Right ventricle myocardium superior (tissue), 1 donor: ENCODE results near the gene MICAL3. TPM values are rescaled to one million over a fixed set of nuclear protein-coding genes. Genes with fewer than 3 reads are reported as not detected.
A peak's percentile ranks its signal among the peaks of the same experiment; 100 is the strongest.

Experiments
- ATAC-seq: fragments of 200-7000 bp; cut with Tn5 transposase; one replicate; pipeline ENCODE4 v1.9.1; 2020; ENCODE audit warnings: mild to moderate bottlenecking; ENCODE audit not compliant: poor library complexity
- DNase-seq: peaks from one replicate; pipeline ENCODE4 v3.0.0-alpha.2; 2020
- intact Hi-C: fragments of 100-400 bp; cut with DNase I; formaldehyde crosslinking; loops from one replicate; pipeline ENCODE4 v1.11.2; 2022
- total RNA-seq: library from RNA; stranded (reverse); fragmentation: NEBNext Ultra II Directional; extraction: Animal tissue kit (Norgen Biotek cat#: 25700); gene quantifications from one replicate; pipeline ENCODE4 v1.2.1, GENCODE V29; 2021
- donor health status: DM: no; HTN: yes; CAD: no; lungs with severe emphysema.

The MICAL3 gene
- total RNA-seq, 1 donor from 2014 or later: 78.9 TPM

- intact Hi-C loops: no loop called here
- ATAC-seq (no peak), DNase-seq (no peak)
Observed at GRCh38 chr22:17928391-17928790, 96.0 kb downstream of the MICAL3 start.

DNA sequence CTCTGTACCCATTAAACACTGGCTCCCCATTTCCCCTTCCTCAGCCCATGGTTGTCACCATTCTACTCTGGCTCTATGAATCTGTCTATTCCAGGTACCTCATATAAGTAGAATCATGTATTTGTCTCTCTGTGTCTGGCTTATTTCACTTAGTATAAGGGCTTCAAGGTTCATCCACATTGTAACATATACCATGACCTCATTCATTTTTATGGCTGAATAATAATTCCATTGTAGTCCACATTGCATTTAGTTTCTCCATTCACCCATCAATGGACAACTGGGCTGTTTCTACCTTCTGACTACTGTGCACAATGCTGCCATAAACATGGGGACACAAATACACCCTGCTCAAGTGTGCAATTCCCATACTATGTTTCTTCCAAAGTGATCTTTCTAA, 97.3 kb downstream of the MICAL3 start:
- DNase-seq (no peak), ATAC-seq (no peak)
- intact Hi-C loops: no loop called here

- intact Hi-C loops: no loop called here
- DNase-seq (no peak), ATAC-seq (no peak)
Observed at GRCh38 chr22:17926516-17926915, 97.8 kb downstream of the MICAL3 start.

- intact Hi-C loops: no loop called here
- DNase-seq: no peak
- no peak for ATAC-seq
Observed at GRCh38 chr22:17925431-17925841, 98.9 kb downstream of the MICAL3 start.

DNA sequence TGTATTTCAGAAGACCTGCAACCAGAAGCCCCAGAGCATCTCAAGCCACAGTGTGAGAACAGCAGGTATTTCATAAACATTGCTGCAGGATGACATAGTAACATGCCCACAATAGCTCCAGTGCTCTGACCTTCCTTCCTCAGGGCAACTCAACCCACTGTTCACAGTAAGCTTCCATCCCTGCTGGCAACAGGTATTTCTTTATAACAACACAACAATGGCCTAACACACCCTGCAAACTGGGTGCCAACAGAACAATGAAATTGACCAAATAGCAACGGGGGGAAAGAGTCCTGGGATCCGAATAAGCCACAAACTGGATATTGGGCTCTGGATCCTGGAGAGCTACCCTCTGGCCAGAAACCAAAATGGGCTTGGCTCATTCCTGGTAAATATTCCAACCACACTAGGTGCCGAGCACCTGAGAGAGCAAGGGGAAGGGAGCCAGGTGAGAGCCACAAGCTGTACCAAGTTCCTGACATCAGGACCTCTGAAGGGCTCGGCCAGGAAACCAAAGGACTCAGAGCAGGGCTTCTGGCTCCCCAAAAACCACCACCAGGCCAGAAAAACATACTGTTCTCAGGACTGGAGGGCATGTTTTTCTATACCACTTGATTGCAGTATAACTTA, 99.5 kb downstream of the MICAL3 start:
- DNase-seq (no peak), ATAC-seq (no peak)
- intact Hi-C loops: no loop called here

GRCh38 chr22:17924076-17924475, 100.3 kb downstream of the MICAL3 start:
- intact Hi-C loops: no loop called here
- ATAC-seq (no peak), DNase-seq (no peak)

DNA sequence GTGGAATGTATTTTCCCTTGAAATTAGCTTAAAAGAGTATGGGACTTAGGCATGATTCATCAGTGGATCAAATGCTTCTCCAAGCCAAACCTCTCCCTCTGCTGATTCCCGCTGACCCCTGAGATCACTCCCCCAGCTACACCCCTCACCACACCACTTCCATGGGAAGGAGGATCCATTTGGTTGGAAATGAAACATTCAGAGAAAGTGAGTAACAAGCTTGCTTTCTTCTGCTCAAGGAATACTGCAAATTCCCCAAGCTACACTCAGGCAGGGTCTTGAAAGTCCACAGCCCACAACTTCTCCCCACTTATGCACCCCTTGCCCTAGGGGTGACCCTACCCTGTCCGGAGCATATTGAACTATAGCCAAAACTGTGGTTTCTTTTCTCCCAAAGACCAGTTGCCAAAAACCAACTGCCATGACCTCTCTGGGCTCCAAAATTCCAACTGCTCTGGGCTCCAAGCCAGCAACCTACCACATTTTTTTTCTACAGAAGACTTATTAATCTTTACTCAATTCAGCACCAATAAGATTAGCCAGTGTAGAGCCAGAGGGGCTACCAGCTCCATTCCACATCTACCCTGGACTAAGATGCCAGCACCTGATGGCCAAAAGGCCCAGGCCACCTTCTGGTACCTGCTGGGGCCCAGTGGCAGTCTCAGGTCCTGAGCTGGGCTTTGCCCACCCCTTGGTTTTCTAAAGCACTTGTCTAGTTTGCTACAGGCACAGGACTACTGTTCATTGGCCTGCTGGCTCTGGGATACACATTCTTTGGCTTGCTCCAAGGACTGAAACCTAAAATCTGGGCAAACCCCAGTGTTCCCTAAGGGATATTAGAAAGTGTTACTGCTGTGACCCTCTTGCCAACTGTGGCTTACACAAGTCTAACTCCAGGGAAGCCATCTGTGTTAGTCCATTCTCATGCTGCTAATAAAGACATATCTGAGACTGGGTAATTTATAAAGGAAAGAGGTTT, 101.1 kb downstream of the MICAL3 start:
- no peak for DNase-seq
- intact Hi-C loops: no loop called here
- no peak for ATAC-seq

DNA sequence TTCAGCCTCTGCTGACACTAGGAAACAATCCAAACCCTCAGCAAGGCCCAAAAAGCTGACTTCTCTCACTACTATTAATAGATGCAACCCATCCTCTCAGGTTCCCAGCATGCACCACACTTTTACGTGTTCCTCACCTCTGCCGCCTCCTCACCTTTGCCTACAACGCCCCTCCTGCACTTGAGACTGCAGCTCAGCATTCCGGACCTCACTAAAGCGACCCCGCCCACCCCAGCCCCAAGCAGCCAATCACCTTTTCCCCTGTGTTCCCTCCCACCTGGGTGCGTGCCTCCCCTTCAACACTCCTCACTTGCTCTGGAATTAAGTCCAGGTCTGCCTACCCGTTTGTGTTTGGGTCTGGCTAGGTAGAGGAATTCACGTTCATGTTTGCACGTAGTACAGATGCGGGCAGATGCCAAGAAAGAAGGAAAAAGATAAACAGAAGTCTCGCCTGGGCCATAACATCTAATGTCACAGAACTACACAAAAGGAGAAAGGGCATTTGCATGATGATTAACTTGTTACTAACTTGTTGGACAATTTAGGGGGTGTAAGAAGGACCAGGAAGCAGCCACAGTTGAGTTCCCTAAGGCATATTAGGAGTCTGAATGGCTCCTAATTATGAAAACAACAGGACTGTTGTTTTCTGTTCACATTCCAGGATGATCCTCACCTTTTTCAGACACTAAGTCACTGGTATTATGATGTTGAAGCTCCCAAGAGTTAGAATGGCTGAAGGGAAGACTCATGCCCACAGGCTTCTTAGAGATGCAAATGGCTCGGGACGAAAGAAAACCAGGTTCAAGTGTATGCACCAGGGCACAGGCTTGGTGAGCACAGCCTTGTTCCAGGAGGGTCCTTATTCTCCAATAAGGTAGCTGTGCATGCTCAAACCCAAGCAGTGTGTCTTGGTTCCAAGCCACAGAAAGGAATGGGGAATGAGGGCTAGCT, 102.2 kb downstream of the MICAL3 start:
- ATAC-seq (peak; percentile 47), DNase-seq (peak; percentile 55)
- intact Hi-C loops: no loop called here

DNA sequence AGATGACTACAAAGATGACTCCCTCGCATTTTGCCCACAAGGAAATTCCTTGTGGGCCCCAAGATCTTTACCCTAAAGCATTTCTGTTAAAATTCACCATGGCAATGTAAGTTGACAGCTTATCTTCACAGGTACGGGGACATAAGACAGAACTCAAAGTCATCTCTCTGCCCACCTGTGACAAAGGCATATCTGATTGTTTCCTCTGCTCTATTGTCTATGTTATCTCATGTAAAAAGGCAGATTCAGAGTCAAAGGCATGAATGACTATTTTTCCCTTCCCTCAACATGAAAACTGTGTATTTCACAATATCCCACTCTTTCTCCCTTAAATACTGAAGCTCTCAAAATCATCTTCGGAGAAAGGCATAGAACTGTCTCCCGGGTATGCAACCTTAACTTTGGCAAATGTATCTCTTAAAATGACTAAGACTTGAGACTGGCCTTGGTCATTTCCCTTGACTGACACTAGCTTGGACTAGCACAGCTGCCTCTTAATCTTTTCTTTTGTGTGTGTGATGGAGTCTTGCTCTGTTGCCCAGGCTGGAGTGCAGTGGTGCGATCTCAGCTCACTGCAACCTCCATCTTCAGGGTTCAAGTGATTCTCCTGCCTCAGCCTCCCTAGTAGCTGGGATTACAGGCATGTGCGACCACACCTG, 103.2 kb downstream of the MICAL3 start:
- DNase-seq (no peak), ATAC-seq (no peak)
- intact Hi-C loops: no loop called here

DNA sequence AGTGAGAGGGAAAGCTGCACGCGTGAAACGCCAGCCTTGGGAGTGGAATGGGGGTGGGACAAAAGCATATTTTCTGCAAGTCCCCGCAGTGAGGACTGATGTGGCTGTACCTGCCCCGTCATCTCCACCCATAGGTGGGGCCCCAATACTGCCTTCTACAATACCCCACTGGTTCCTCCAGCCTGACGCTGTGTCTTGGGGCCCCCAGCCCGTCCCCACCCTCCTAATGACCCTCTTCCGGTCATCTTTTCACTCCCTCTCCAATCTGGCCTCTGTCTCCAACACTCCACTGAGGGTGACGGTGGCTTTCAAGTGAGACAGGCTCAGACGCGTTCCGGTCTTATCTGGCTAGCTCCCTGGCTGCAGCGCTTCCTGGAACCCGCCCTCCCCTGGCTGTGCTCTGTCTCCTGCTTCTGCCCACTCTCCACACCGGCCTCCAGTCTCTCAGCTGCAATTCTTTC, 104.2 kb downstream of the MICAL3 start:
- intact Hi-C loops: no loop called here
- DNase-seq (peak; percentile 78), ATAC-seq (peak; percentile 84)

DNA sequence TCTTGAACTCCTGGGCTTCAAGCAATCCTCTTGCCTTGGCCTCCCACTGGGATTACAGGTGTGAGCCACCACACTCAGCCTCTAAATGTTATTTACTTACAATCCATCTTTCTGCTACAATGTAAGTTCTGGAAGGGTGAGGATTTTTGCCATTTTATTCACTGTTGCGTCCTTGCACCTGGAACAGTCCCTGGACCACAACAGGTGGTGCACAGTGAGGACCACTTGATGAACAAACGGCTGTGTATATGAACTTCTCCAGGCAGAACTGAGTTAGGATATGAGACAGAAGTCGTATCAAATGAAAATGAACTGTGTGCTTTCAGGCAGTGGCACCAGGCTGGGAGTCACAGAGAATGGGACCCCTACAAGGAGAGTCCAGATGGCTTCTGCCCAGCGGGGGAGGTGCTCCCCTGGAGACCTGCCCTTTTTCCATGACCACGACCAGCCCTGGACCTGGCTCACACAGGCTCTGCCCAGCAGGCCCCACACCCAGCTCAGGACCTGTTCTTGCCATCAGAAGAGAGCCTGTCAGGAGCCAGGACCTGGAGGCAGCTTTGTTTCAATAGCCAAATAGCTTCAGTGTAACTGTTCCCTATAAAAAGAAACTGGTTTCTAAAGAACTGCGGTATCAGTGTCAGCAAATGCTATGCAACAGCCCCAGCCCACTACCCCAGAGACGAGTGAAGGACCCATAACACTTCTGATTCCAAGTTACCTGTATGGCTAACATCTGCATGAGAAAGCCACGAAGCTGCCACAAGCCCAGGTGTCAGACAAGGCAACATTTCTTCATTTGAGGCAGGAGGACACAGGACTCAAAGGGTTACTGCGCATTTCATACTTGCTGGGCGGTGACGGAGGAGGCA, 104.9 kb downstream of the MICAL3 start:
- ATAC-seq (peak; percentile 64), DNase-seq (peak; percentile 63)
- intact Hi-C loops: loop anchor here (5.0 kb wide), 1 partner anchor 43 kb away; no protein-coding TSS in a partner anchor

DNA sequence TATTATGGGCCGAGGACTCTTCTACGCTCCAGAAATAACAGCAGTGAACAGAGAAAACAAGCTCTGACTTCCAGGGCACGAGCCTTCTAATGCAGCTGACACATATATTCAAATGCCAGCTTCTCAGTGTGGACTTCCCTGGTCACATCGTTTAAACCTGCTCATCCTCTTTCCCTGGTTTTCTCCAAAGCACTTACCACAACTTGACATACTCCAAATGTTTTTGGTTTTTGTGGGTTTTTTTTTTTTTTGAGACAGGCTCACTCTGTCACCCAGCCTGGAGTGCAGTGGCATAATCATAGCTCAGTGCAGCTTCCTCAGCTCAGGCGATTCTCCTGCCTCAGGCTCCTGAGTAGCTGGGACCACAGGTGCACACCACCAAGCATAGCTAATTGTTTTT, 105.5 kb downstream of the MICAL3 start:
- intact Hi-C loops: loop anchor here (5.0 kb wide), 1 partner anchor 43 kb away; no protein-coding TSS in a partner anchor
- no peak for ATAC-seq
- DNase-seq: no peak

GRCh38 chr22:17917490-17917983, 106.8 kb downstream of the MICAL3 start:
- ATAC-seq (peak; percentile 6), DNase-seq (peak; percentile 68)
- intact Hi-C loops: loop anchor here (5.0 kb wide), 1 partner anchor 45 kb away; no protein-coding TSS in a partner anchor

DNA sequence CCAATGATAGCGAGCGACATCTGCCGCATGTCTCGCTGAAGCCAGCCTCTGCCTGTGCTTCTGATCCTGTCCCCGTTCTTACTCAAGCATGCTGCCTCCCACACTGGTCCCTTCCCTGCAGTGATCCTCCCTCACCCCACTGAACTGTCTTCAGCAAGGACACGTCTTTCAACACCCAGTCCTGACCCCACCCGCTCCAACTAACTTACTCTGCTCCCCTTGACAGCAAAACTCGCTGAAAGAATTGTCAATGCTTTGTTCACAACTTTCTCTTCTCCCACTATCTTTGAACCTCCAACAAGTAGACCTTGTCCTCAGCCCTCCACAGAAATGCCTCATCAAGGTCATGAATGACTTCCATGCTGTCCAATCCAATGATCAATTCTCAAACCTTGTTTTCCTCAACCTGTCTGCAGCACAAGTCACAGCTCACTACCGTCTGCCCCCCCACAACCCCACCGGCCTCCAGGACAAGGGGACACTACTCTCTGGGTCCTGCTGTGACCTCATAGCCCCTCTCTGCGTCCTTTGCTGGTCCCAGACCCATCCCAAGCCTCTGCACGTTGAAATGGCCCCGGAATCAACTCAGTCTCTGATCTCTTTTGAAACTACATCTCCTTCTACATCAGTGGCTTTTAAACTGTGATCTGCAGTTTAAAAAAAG, 108.0 kb downstream of the MICAL3 start:
- ATAC-seq (no peak), DNase-seq (no peak)
- intact Hi-C loops: loop anchor here (5.0 kb wide), 1 partner anchor 46 kb away; no protein-coding TSS in a partner anchor

GRCh38 chr22:17915676-17916075, 108.7 kb downstream of the MICAL3 start:
- ATAC-seq: no peak
- intact Hi-C loops: loop anchor here (5.0 kb wide), 1 partner anchor 47 kb away; no protein-coding TSS in a partner anchor
- DNase-seq: no peak

DNA sequence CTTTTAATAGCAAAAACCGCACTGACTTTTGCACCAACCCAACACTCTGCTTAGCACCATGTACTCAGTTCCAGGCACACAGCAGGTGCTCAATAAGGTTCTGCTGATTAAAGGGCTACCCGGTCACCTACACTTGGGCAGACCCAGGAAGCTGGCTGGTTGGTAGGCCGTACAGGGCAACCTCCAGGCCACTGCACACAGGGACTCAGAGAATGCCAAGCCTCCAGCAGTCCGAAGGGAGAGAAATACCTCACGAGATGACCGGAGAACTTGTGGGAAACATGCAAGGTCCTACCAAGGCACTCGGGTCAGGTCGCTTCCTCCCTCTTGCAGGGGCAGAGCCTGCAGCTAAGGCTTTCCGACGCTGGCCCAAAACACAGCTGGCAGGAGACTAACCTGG, 109.2 kb downstream of the MICAL3 start:
- DNase-seq (no peak), ATAC-seq (no peak)
- intact Hi-C loops: loop anchor here (5.0 kb wide), 1 partner anchor 47 kb away; no protein-coding TSS in a partner anchor
